ENCODE results near the gene GPNMB. TPM values are rescaled to one million over a fixed set of nuclear protein-coding genes. Genes with fewer than 3 reads are reported as not detected.

GPNMB gene
- total RNA-seq, 1 experiment from 2014 or later = 1.2 TPM

- Histone ChIP-seq H3K4me1 (ENCODE audit: insufficient read depth, low read length) (no peaks in the 10 kb centered on the region), H2BK12ac (ENCODE audit: insufficient read length, low read depth, low read length) (no peak overlapping the region), H3K18ac (ENCODE audit: insufficient read length, low read depth, low read length) (no peak overlapping the region), H2BK15ac (ENCODE audit: low read depth, low read length) (no peak overlapping the region), H4K20me1 (ENCODE audit: control insufficient read depth, insufficient read depth, insufficient read length) (no peaks in the 10 kb centered on the region), H3K23ac (ENCODE audit: insufficient read length, low read depth, low read length) (no peak overlapping the region), H2AK5ac (ENCODE audit: insufficient read length, low read length) (no peak overlapping the region), H3K27ac (ENCODE audit: insufficient read length, low read depth, low read length) (no peak overlapping the region), H3K23me2 (ENCODE audit: insufficient read length, low read depth, low read length, poor library complexity, severe bottlenecking) (no peaks in the 10 kb centered on the region), H3K79me1 (ENCODE audit: insufficient read depth, low read depth, low read length, poor library complexity, severe bottlenecking) (no peaks in the 10 kb centered on the region), H2BK20ac (ENCODE audit: low read depth, low read length, poor library complexity, severe bottlenecking) (no peak overlapping the region), H3K27me3 (ENCODE audit: insufficient read depth, low read length) (no peaks in the 10 kb centered on the region), H3K9ac (ENCODE audit: extremely low read depth, insufficient read length, low read length) (no peak overlapping the region), H3T11ph (ENCODE audit: low read length) (no peak overlapping the region), H3K79me2 (ENCODE audit: insufficient read depth, low read length) (no peaks in the 10 kb centered on the region), H3K4ac (ENCODE audit: low read depth, low read length) (no peak overlapping the region), H4K5ac (ENCODE audit: insufficient read length, low read depth, low read length) (no peak overlapping the region), H2BK5ac (ENCODE audit: insufficient read length, low read length) (no peak overlapping the region), H3K4me2 (ENCODE audit: insufficient read depth, insufficient read length, low read length) (no peak overlapping the region), H3K9me3 (ENCODE audit: control insufficient read depth, low read depth, low read length) (no peaks in the 10 kb centered on the region), H4K91ac (ENCODE audit: insufficient read length, low read depth, low read length) (no peak overlapping the region), H2BK120ac (ENCODE audit: low read depth, low read length, poor library complexity, severe bottlenecking) (no peak overlapping the region), H3K56ac (ENCODE audit: insufficient read length, low read depth, low read length) (no peak overlapping the region), H2AFZ (ENCODE audit: low read length) (no peak overlapping the region), H4K8ac (replicated peaks; ENCODE audit: insufficient read length, low read depth, low read length) (no peak overlapping the region), H3K14ac (ENCODE audit: insufficient read depth, low read length) (no peak overlapping the region)
- H3K27me3 Mint-ChIP-seq (ENCODE audit: low read depth) = no peaks in the 10 kb centered on the region
- peaks cover 0 to 6% (median 3%) of the 10 kb centered on the region in 3 experiments; a peak in 2 of 7 replicates for H3K36me3 Mint-ChIP-seq (ENCODE audit: insufficient read depth in 1 of 3, low read depth in 3 of 3)
- DNase-seq = no peak
- no peak overlapping the region for H3K27ac Mint-ChIP-seq
- H3K4me3 Mint-ChIP-seq = no peak overlapping the region
- H3K4me1 Mint-ChIP-seq = peaks cover 0 to 7% of the 10 kb centered on the region in 2 experiments; a peak in 1 of 4 replicates
- no CpG with 5 or more reads among the region's 4 CpGs for WGBS (ENCODE audit: extremely low coverage, insufficient read length, low lambda C conversion rate)
- H3K9me3 Mint-ChIP-seq = no peaks in the 10 kb centered on the region
- no peak for TF ChIP-seq CTCF (conservative IDR thresholded peaks at IDR 0.05)
Measured at GRCh38 chr7:23208316-23208715, 38.3 kb upstream of the GPNMB start.
